AG04450 (cell line): ENCODE measurements around the gene CHCHD1. TPM values are rescaled to one million over a fixed set of nuclear protein-coding genes. Genes with fewer than 3 reads are reported as not detected.

Experiments used
- CTCF ChIA-PET: fragments of 300-600, 350-600 bp; formaldehyde crosslinking; extraction: SDS; loops from one replicate; lab custom pipeline; 2022; ENCODE audit warnings: antibody characterized with exemption, inconsistent platforms; lab: Charles Lee
- POLR2A ChIA-PET: fragments of 350-600 bp; formaldehyde crosslinking; extraction: SDS; loops from one replicate; lab custom pipeline; 2021; ENCODE audit warnings: antibody characterized with exemption, inconsistent platforms; lab: Yijun Ruan, JAX
- DNase-seq: peaks from one replicate; pipeline ENCODE4 v3.0.0-alpha.2; 2011; ENCODE audit warnings: low read depth, low spot score
- H3K27ac ChIP-seq: one replicate; pipeline ENCODE4 v1.5.1; 2012; ENCODE audit warnings: low read depth, low read length, control low read depth
- H3K27me3 ChIP-seq: one replicate; pipeline ENCODE4 v1.6.0; 2012; ENCODE audit warnings: low read length; ENCODE audit not compliant: control insufficient read depth, insufficient read depth
- H3K4me3 ChIP-seq: 2 replicates; pipeline ENCODE4 v1.5.1; 2011; ENCODE audit warnings: mild to moderate bottlenecking, low read depth, low read length, control low read depth
- H3K9me3 ChIP-seq: 2 replicates; pipeline ENCODE4 v1.5.1; 2012; ENCODE audit warnings: low read length; ENCODE audit not compliant: control insufficient read depth, insufficient read depth
- polyA minus RNA-seq: library from RNA; depleted of rRNA, polyadenylated mRNA; stranded (reverse); fragments of >200 nt; gene quantifications from 2 replicates; pipeline ENCODE4 v1.2.3, GENCODE V29; 2011; rRNA and poly(A)+ RNA removed
- polyA plus RNA-seq: library from polyadenylated mRNA; depleted of rRNA; stranded (reverse); fragments of >200 nt; gene quantifications from 2 replicates; pipeline ENCODE4 v1.2.3, GENCODE V29; 2011; rRNA removed
- TF ChIP-seq, protein P1 (sequence below): IDR thresholded peaks from 2 replicates; pipeline ENCODE4 v1.5.1; 2011; ENCODE audit warnings: low read depth, low read length, control low read depth, inconsistent platforms

CHCHD1 gene
- 31.2 and 45.4 TPM in 2 replicates for polyA plus RNA-seq
- 4.0 and 5.2 TPM in 2 replicates for polyA minus RNA-seq

GRCh38 chr10:73781879-73782748, at the start of gene CHCHD1:
TSS of gene CHCHD1 (plus strand) at chr10:73782048. CDS start at chr10:73782076, 28 bp downstream.
- Histone ChIP-seq H3K27ac (peak within 1 kb of the TSS; percentile 83), H3K9me3 (peaks cover 4% of the 10 kb centered on the region; the same call in 1 of the 2 replicates), H3K4me3 (peak within 1 kb of the TSS; percentile 86), H3K27me3 (no peaks in the 10 kb centered on the region)
- ChIA-PET POLR2A (interaction anchor here (0.6 to 2.4 kb wide), 6 partner anchors 10 to 52 kb away, joined by 3 to 28 read pairs (median 3); a partner anchor contains a TSS), CTCF (interaction anchor here (0.6 to 1.5 kb wide), 3 partner anchors 97 to 1068 kb away, joined by 3 to 6 read pairs (median 4); no protein-coding TSS in a partner anchor)
- TF ChIP-seq, protein P1, sequence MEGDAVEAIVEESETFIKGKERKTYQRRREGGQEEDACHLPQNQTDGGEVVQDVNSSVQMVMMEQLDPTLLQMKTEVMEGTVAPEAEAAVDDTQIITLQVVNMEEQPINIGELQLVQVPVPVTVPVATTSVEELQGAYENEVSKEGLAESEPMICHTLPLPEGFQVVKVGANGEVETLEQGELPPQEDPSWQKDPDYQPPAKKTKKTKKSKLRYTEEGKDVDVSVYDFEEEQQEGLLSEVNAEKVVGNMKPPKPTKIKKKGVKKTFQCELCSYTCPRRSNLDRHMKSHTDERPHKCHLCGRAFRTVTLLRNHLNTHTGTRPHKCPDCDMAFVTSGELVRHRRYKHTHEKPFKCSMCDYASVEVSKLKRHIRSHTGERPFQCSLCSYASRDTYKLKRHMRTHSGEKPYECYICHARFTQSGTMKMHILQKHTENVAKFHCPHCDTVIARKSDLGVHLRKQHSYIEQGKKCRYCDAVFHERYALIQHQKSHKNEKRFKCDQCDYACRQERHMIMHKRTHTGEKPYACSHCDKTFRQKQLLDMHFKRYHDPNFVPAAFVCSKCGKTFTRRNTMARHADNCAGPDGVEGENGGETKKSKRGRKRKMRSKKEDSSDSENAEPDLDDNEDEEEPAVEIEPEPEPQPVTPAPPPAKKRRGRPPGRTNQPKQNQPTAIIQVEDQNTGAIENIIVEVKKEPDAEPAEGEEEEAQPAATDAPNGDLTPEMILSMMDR, result no peak
- peak; percentile 63 for DNase-seq

DNA sequence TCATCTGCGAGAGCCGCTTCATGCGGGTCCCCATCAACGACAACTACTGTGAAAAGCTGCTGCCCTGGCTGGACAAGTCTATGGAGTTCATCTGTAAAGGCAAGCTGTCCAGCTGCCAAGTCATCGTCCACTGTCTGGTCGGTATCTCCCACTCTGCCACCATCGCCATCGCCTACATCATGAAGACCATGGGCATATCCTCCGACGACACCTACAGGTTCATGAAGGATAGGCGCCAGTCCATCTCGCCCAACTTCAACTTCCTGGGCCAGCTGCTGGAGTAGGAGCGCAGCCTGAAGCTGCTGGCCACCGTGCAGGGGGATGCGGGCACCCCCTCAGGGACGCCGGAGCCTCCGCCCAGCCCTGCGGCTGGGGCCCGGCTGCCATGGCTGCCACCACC, 49.4 kb upstream of the CHCHD1 start:
- CTCF ChIA-PET, result no interaction called here
- TF ChIP-seq, protein P1, result no peak
- Histone ChIP-seq H3K27ac (no peak overlapping the region), H3K4me3 (no peak overlapping the region), H3K27me3 (no peaks in the 10 kb centered on the region), H3K9me3 (no peaks in the 10 kb centered on the region; the same call in 1 of the 2 replicates)
- DNase-seq, result no peak
- POLR2A ChIA-PET, result interaction anchor here (3.7 kb wide), 1 partner anchor 12 kb away, joined by 27 read pairs; the partner anchor contains the start of gene SEC24C

DNA sequence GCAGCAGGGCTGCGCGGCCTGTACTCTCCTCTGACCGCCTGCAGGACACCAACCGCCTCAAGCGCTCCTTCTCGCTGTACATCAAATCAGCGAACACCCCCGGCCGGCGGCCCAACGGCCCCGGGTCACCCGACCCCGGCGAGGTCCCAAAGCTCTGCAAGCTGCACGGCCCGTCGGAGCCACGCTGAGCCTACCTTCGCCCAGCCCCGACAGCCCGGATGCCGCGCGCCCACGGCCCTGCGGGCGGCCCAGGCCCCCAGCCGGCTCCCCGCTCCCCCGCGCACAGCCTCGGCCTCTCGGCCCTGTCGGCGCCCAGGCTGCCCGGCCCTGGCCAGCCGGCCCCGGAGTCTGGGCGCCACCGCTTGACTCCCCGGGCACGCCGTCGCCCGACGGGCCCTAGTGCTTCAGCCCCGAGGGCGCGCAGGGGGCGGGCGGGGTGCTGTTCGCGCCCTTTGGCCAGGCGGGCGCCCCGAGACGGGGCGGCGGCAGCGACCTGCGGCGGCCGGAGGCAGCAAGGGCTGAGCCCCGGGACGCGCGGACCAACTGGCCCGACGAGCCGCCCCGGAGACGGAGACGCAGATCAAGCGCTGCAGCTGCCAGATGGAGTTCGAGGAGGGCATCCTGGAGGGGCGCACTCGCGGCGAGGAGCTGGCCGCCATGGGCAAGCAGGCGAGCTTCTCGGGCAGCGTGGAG, 48.8 kb upstream of the CHCHD1 start:
- ChIA-PET CTCF (no interaction called here), POLR2A (no interaction called here)

GRCh38 chr10:73734028-73734720, 47.7 kb upstream of the CHCHD1 start:
- Histone ChIP-seq H3K9me3 (no peaks in the 10 kb centered on the region; the same call in 1 of the 2 replicates), H3K27me3 (no peaks in the 10 kb centered on the region), H3K27ac (no peak overlapping the region), H3K4me3 (no peak overlapping the region)
- ChIA-PET POLR2A (interaction anchor here (0.6 to 0.7 kb wide), 2 partner anchors 12 to 50 kb away, joined by 3 read pairs; no protein-coding TSS in a partner anchor), CTCF (no interaction called here)
- TF ChIP-seq, protein P1, result no peak
- no peak for DNase-seq

More for the DNA sequence above, 48.8 kb upstream of the CHCHD1 start:
- DNase-seq, result no peak
- Histone ChIP-seq H3K27ac (no peak overlapping the region), H3K9me3 (no peaks in the 10 kb centered on the region; the same call in 1 of the 2 replicates), H3K4me3 (no peak overlapping the region), H3K27me3 (no peaks in the 10 kb centered on the region)
- TF ChIP-seq, protein P1, result no peak
